Measurements from ENCODE around the gene PCSK5.

The PCSK5 gene

DNA sequence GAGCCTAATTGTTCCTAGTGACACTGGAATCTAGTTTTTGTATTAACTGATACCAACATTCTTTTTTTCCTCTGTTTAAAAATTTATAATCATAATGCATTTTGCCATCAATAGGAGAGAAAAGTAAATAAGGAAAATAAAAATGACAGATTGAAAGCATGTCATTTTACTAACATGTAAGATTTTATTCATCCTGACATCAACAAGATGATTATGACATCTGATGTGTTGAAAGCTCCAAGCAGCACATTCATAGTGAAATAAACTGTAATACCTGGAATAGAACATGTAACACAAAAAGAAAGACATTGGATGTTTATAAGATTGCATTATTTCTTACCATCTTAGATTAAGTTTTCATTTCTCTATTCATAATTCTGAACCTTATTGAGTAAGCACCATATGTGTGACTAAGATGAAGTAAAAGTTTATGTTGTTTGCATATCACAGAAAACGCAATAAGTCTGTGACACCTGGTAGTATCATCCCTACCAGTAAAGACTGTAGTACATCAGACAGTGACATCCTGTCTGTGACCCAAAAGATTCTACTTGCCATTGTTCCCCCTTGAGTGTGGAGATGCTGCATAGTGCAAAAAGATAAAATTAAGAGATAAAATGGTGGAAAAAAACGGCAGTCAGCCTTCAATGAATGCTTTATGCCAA, 225.6 kb downstream of the PCSK5 start:
- DNase-seq (ENCODE audit: low spot score) (no peak), FAIRE-seq (no peak)

GRCh38 chr9:76116913-76117312, 226.4 kb downstream of the PCSK5 start:
- FAIRE-seq (no peak), DNase-seq (ENCODE audit: low spot score) (no peak)

DNA sequence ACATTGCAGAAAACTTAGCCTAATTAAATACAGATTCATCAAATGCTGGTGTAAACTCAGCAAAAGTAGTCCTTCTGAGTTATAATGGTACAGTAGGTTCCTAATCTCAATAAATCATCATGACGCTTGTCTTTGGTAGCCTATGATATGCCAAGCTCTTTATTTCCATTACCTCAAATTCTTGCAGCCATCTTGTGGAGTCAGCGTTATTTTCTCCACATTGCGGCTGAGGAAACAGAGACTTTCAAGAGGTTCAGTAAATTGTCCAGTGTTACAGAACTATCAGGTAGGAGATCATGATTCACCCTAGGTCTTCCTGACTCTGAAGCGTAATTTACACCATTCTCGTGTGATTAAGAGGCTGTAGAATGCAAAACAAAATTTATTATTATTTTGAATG, 237.2 kb downstream of the PCSK5 start:
- FAIRE-seq (no peak), DNase-seq (ENCODE audit: low spot score) (no peak)

- FAIRE-seq: no peak
- no peak for DNase-seq (ENCODE audit: low spot score)
Measured at GRCh38 chr9:76135902-76136301, 245.4 kb downstream of the PCSK5 start.

DNA sequence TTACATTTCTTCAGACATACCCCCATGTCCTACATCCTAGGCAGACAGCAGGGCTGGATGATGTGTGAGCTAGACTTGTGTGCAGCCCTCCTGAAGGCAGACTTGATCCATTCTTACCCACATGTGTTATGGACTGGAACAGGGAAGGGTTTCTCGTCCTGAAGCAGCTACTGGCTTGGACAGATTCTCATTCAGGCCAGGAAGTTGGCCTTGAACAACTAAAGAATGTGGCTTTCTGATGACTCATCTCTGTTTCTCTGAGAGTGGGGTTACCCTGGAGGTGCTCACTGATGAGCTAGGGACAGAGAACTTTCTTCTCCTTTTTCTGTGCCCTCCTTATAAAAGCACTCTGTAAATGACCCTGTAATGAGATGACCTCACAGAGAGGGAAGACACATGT, 246.5 kb downstream of the PCSK5 start:
- FAIRE-seq (peak; percentile 84), DNase-seq (ENCODE audit: low spot score) (peak; percentile 75)

GRCh38 chr9:76137931-76138330, 247.5 kb downstream of the PCSK5 start:
- FAIRE-seq (no peak), DNase-seq (ENCODE audit: low spot score) (no peak)

GRCh38 chr9:76138360-76138759, 247.9 kb downstream of the PCSK5 start:
- DNase-seq (ENCODE audit: low spot score) (no peak), FAIRE-seq (no peak)

- no peak for FAIRE-seq
- DNase-seq (ENCODE audit: low spot score): no peak
Measured at GRCh38 chr9:76143834-76144233, 253.4 kb downstream of the PCSK5 start.

GRCh38 chr9:76150013-76150412, 259.5 kb downstream of the PCSK5 start:
- DNase-seq (ENCODE audit: low spot score) (no peak), FAIRE-seq (no peak)

DNA sequence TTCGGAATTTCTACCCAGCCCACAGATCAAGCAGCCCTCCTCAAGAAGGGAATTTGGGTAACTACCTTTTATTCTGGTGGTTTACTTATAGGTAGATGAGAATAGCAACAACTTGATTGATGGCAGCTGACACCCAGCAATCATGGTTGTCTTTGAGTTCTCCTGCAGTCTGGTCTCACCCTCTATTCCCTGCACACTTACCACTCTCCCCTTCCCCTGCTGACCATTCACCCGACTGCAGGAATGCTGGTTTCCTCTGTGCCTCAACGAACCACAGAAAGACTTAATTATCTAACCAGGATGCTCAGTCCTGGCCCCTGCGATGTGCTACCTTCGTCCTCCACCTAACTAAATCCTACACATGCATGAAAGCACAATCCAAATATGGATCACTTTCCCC, 260.8 kb downstream of the PCSK5 start:
- no peak for DNase-seq (ENCODE audit: low spot score)
- no peak for FAIRE-seq

DNA sequence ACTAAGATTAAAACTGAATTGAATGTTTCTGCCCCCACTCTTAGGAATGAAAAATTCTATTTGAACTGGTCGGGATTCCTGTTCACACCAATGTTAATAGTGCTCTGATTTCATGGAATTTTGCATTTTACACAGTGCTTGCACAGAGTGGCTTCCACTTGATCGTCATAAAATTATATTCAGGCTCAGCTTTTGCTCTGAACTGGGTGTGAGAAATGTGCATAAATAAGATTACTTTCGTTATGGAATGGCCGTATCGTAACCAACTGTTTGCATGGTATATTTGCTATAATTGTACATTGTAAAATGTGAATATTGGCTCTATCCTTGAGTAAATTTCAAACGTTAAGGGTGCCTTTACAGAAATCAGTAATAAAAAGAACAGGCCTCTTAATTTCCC, 262.9 kb downstream of the PCSK5 start:
- FAIRE-seq (no peak), DNase-seq (ENCODE audit: low spot score) (no peak)

DNA sequence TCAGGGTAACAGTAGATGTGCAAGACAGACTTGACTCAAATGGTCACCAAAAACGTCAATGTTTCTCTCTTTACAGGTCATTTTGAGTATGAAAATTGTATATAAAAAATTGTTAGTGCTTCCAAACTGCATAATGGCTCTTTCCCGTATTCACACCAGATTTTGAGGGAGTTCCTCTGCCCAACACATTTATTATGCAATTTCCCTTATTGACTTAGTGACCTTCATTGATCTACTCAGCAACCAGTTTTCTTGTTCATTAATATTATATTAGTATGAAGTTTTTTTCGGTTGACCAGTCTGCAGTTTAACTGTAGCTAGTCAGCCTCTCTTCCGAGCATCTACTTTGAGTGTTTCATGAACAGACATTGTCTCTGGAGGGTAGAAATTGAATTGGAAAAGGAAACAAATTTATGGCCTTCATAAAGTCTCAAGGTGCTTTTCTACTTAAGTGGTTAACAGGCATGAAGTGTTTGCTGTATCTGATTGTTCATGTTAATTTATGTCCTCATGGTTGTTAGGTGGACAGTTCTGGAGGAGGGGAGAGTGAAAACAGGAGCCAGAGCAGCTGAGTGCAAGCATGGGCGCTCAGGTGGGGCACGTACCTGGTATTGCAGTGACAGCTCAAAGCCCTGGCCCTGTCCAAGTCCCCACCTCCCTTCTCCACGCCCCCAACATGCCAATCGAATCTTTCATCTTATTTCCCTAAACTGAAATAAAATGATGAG, 263.6 kb downstream of the PCSK5 start:
- DNase-seq (ENCODE audit: low spot score) (no peak), FAIRE-seq (no peak)

DNA sequence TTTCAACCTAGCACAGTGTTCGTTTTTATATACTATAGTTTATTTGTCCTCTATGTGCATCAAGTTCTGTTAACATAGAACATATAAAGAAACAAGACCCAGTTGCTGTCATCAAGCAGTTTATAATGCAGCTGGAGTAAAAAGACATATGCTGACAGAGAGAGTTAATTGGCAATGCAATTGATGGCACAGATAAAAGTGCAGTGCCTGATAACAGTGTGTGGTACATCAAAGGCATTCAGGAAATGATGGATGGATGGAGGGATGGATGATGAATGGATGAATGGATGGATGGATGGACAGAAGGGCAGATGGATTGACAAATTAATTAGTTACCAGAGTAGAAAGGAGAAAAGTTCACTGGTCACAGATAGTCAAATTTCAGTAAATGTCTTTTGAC, 264.9 kb downstream of the PCSK5 start:
- FAIRE-seq: no peak
- no peak for DNase-seq (ENCODE audit: low spot score)

GRCh38 chr9:76158713-76159112, 268.2 kb downstream of the PCSK5 start:
- FAIRE-seq (no peak), DNase-seq (ENCODE audit: low spot score) (no peak)

- DNase-seq (ENCODE audit: low spot score) (no peak), FAIRE-seq (no peak)
Measured at GRCh38 chr9:76159293-76159926, 268.9 kb downstream of the PCSK5 start.

- FAIRE-seq (no peak), DNase-seq (ENCODE audit: low spot score) (no peak)
Measured at GRCh38 chr9:76161106-76161505, 270.6 kb downstream of the PCSK5 start.

DNA sequence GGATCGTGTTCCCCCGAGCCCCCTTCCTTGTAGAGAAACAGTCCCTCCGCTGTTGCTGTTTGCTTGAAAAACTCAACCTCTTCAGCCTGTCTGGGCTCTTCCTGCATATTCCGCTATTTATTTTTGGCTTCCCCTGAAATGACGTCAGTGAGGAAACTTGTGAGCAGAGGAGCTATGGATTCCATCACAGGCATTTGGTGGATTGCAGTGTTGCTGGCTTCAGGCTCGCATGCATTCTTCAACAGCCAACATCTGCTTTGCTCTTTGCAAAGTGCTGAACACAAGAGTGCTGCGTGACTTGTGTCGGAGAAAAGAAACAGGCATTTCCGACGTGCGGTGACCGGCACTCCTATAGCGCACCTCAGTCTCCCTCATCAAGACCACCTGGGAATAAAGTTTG, 271.1 kb downstream of the PCSK5 start:
- FAIRE-seq (no peak), DNase-seq (ENCODE audit: low spot score) (no peak)

DNA sequence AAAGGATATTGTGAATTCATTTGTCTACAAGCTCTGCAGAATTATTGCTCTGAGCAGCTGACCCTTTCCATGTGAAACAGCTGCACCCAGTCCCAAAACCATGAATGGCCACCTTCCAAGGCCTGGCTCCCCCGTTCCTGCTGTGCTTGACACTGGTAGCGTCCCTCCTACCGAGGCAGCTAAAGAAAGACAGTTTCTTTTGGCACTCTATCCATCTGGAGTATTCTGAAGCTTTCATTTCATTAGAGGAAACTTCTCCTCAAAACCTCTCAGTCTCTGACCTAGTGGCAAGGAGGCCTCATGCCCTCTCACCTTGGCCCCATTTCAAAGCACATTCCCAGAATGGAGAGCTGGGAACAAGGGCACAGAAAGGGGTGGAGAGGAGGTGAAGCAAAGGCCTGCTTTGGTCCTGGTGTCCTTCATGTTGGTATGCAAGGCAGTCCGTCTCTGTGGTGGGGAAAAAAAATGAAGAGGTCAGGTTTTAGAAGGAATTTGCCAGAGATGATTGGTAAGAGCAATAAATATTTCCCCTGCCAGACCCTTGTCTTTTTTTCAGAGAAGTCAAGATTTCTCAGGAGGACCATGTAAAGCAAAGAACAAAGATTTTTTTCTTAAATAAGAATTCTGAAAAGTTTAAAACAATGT, 271.7 kb downstream of the PCSK5 start:
- no peak for DNase-seq (ENCODE audit: low spot score)
- no peak for FAIRE-seq

- FAIRE-seq (no peak), DNase-seq (ENCODE audit: low spot score) (no peak)
Measured at GRCh38 chr9:76162751-76163500, 272.5 kb downstream of the PCSK5 start.

- FAIRE-seq: no peak
- DNase-seq (ENCODE audit: low spot score): no peak
Measured at GRCh38 chr9:76166526-76166925, 276.1 kb downstream of the PCSK5 start.

GRCh38 chr9:76176171-76176570, 285.7 kb downstream of the PCSK5 start:
- no peak for DNase-seq (ENCODE audit: low spot score)
- FAIRE-seq: no peak

GRCh38 chr9:76177931-76178330, 287.5 kb downstream of the PCSK5 start:
- DNase-seq (ENCODE audit: low spot score): no peak
- FAIRE-seq: no peak

Data from RCC 7860 (cell line).